Fibroblast of mammary gland (primary cell): Measurements from ENCODE around the gene THOC1.
A peak's percentile ranks its signal among the peaks of the same experiment; 100 is the strongest.

Source experiments
- DNase-seq: peaks from one replicate; pipeline ENCODE4 v3.0.0-alpha.2; 2010; ENCODE audit warnings: low read depth
- H3K4me3 ChIP-seq: 2 replicates; pipeline ENCODE4 v1.5.1; 2011; ENCODE audit warnings: low read depth, mild to moderate bottlenecking, low read length, moderate library complexity; ENCODE audit not compliant: control insufficient read depth
- TF ChIP-seq, protein P1 (sequence below): conservative IDR thresholded peaks from 2 replicates; pipeline ENCODE4 v1.5.1; 2011; ENCODE audit warnings: low read depth, low read length, inconsistent platforms; ENCODE audit not compliant: control insufficient read depth, insufficient read depth

The THOC1 gene

GRCh38 chr18:210733-211132 lies 57.1 kb downstream of the THOC1 start:
- TF ChIP-seq, protein P1, sequence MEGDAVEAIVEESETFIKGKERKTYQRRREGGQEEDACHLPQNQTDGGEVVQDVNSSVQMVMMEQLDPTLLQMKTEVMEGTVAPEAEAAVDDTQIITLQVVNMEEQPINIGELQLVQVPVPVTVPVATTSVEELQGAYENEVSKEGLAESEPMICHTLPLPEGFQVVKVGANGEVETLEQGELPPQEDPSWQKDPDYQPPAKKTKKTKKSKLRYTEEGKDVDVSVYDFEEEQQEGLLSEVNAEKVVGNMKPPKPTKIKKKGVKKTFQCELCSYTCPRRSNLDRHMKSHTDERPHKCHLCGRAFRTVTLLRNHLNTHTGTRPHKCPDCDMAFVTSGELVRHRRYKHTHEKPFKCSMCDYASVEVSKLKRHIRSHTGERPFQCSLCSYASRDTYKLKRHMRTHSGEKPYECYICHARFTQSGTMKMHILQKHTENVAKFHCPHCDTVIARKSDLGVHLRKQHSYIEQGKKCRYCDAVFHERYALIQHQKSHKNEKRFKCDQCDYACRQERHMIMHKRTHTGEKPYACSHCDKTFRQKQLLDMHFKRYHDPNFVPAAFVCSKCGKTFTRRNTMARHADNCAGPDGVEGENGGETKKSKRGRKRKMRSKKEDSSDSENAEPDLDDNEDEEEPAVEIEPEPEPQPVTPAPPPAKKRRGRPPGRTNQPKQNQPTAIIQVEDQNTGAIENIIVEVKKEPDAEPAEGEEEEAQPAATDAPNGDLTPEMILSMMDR = no peak
- no peak for DNase-seq
- no peak overlapping the region for H3K4me3 ChIP-seq

DNA sequence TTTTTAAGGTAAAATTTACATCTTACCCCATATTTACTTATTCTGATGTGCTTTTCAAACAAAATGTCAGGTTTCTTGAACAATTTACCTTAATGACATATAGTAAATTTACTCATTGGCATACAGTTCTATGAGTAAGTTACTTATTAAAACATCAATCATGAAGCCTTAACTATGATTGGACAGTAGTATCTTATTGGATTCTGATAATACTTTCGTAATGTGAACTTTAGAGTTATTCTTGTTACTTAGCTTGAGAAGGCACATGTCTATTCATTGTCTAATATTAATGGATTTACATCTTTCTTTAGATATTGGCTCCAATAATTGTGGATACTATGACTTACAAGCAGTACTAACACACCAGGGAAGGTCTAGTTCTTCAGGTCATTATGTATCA lies 57.8 kb downstream of the THOC1 start:
- DNase-seq = no peak
- TF ChIP-seq, protein P1 = no peak
- H3K4me3 ChIP-seq = no peak overlapping the region

DNA sequence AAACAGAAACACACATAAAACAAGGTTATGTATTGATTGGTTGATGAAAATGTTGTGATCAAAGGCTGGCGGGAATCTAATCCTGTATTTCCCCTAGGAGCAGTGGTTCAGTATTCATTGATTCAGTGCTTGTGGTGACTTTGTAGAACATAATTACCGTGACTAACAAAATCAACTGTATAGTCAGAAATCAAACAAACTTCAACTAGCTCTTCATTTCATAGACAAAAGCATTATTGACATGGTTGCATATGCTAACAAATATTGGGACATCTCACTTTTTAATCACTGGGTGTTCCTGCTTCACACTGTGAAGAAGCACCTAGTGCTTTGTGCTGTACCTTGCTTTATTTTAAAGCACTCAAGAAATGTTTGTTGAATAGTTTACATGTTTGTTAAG lies 68.1 kb downstream of the THOC1 start:
- no peak overlapping the region for H3K4me3 ChIP-seq
- DNase-seq = no peak
- TF ChIP-seq, protein P1 = no peak

DNA sequence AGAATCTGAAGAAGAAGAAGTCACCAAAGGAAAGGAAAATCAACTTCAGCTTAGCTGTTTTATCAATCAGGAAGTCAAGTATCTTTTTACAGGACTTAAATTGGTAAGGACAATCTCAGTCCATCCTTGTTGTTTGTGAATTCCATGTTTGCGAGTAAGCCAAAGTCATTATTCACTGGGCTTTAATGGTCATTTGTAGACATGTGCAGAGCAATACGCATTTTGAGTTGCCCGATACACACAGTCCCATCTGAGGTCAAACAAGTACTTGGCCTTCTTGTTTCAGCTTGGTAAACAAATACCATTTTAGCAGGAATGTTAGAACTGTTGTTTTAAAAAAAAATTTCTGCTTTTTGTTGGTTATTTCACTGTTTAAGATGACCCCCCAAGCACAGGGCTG lies 68.6 kb downstream of the THOC1 start:
- H3K4me3 ChIP-seq = no peak overlapping the region
- DNase-seq = no peak
- TF ChIP-seq, protein P1 = no peak

GRCh38 chr18:195651-196050 lies 72.2 kb downstream of the THOC1 start:
- TF ChIP-seq, protein P1 = no peak
- no peak for DNase-seq
- no peak overlapping the region for H3K4me3 ChIP-seq

DNA sequence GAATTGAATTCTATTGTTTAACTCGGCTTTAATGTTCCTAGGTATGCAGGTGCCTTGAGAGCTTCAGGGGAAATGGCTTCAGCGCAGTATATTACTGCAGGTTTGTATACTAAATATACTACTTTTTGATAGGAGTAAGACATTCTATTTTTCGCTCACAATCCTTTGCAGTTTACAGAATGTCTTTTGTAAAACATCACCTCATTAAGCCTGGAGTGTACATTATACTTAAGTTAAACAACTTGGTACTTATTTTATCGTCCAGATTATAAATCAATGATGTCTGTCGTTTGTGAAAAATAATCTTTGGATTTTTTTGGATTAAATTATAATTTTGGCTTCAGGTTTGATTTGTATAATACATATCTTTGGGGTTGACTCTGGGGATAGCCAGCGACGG lies 75.0 kb downstream of the THOC1 start:
- TF ChIP-seq, protein P1 = no peak
- no peak overlapping the region for H3K4me3 ChIP-seq
- no peak for DNase-seq

GRCh38 chr18:191725-192124 lies 76.1 kb downstream of the THOC1 start:
- DNase-seq = peak; percentile 16
- TF ChIP-seq, protein P1 = no peak
- no peak overlapping the region for H3K4me3 ChIP-seq
